OCI-LY3 (cell line): ENCODE results near the gene CXCR1.
"Not testable (repeated sequence)": the region's sequence is repeated elsewhere in the genome, so short reads cannot be mapped to it uniquely, and the experiment has no call there.

ENCODE experiments used
- H2AFZ ChIP-seq: fragments of 200-600, 300-600 bp; shearing (Covaris generic); 2 replicates; pipeline ENCODE4 v1.6.0; 2014; ENCODE audit warnings: antibody characterized with exemption, low read depth, low read length
- H3K27ac ChIP-seq: fragments of 200-600, 300-600 bp; sonication (generic); 2 replicates; pipeline ENCODE4 v1.5.1; 2014; ENCODE audit warnings: mild to moderate bottlenecking, low read length, moderate library complexity, mixed read lengths
- H3K27me3 ChIP-seq: fragments of 200-600, 300-600 bp; sonication (generic); 2 replicates; pipeline ENCODE4 v1.6.1; 2014; ENCODE audit warnings: low read depth, low read length, mixed read lengths
- H3K36me3 ChIP-seq: fragments of 200-600, 300-600 bp; sonication (generic); replicated peaks from 2 replicates; pipeline ENCODE3; 2014; ENCODE audit warnings: low read depth, low read length, mixed read lengths
- H3K4me1 ChIP-seq: fragments of 300-600, 200-600 bp; sonication (generic); 2 replicates; pipeline ENCODE4 v1.6.1; 2014; ENCODE audit warnings: low read length, mixed read lengths
- H3K4me2 ChIP-seq: fragments of 200-600, 300-600 bp; sonication (generic); 2 replicates; pipeline ENCODE4 v1.6.1; 2014; ENCODE audit warnings: low read length, mixed read lengths
- H3K4me3 ChIP-seq: fragments of 300-600, 200-600 bp; sonication (generic); 2 replicates; pipeline ENCODE4 v1.5.1; 2014; ENCODE audit warnings: antibody characterized with exemption, mild to moderate bottlenecking, low read length, moderate library complexity
- H3K79me2 ChIP-seq: fragments of 300-600, 200-600 bp; shearing (Covaris generic); 2 replicates; pipeline ENCODE4 v1.6.1; 2014; ENCODE audit warnings: mild to moderate bottlenecking, low read length, mixed read lengths
- H3K9ac ChIP-seq: fragments of 300-600, 200-600 bp; shearing (Covaris generic); 2 replicates; pipeline ENCODE4 v1.6.0; 2014; ENCODE audit warnings: mild to moderate bottlenecking, low read length, moderate library complexity
- H3K9me3 ChIP-seq: fragments of 200-600, 300-600 bp; shearing (Covaris generic); 2 replicates; pipeline ENCODE4 v1.6.1; 2014; ENCODE audit warnings: low read length, mixed read lengths; ENCODE audit not compliant: insufficient read depth
- H4K20me1 ChIP-seq: fragments of 200-600, 300-600 bp; sonication (generic); 2 replicates; pipeline ENCODE4 v1.6.1; 2016; ENCODE audit warnings: low read length, mixed read lengths; ENCODE audit not compliant: insufficient read depth
- CTCF ChIP-seq: fragments of 200-600, 300-600 bp; sonication (generic); IDR thresholded peaks from 2 replicates; pipeline ENCODE4 v1.5.1; 2014; ENCODE audit warnings: antibody characterized with exemption, low read length, low read depth
- EZH2phosphoT487 ChIP-seq: fragments of 200-600 bp; shearing (Covaris generic); IDR thresholded peaks from 2 replicates; pipeline ENCODE4 v1.6.1; 2018; ENCODE audit warnings: antibody characterized with exemption, mixed run types, low read depth

CXCR1 gene

DNA sequence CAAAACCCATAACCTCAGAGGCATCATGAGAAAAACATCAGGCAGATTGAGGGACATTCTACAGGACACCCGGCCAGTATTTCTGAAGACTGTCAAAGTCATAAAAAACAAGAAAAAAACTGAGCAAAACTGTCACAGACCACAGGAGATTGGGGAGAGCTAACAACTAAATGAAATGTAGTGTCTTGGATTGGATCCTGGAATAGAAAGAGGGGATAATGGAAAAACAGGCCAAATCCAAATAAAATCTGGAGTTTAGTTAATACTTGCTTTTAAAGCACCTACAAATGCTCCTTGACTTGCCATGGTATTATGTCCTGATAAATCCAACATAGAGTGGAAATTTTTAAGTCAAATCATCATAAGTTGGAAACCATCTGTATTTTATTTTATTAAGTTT lies 17.6 kb upstream of the CXCR1 start:
- TF ChIP-seq CTCF (no peak), EZH2phosphoT487 (no peak)

GRCh38 chr2:218180467-218181114 lies 13.8 kb upstream of the CXCR1 start:
- Histone ChIP-seq H3K9me3 (no peaks in the 10 kb centered on the region), H3K79me2 (no peaks in the 10 kb centered on the region), H3K4me2 (no peak overlapping the region), H3K27me3 (peaks cover 4% of the 10 kb centered on the region), H3K4me1 (no peaks in the 10 kb centered on the region), H2AFZ (no peak overlapping the region), H3K36me3 (no peaks in the 10 kb centered on the region), H3K27ac (no peak overlapping the region), H3K9ac (no peak overlapping the region), H4K20me1 (no peaks in the 10 kb centered on the region), H3K4me3 (no peak overlapping the region)
- TF ChIP-seq CTCF = no peak
- no peak for TF ChIP-seq EZH2phosphoT487

More for the DNA sequence above, 17.6 kb upstream of the CXCR1 start:
- Histone ChIP-seq H3K4me3 (no peak overlapping the region), H2AFZ (no peak overlapping the region), H3K4me1 (peaks cover 10% of the 10 kb centered on the region), H4K20me1 (no peaks in the 10 kb centered on the region), H3K79me2 (no peaks in the 10 kb centered on the region), H3K27ac (no peak overlapping the region), H3K4me2 (no peak overlapping the region), H3K27me3 (peaks cover 4% of the 10 kb centered on the region), H3K9ac (no peak overlapping the region), H3K9me3 (no peaks in the 10 kb centered on the region), H3K36me3 (no peaks in the 10 kb centered on the region)

- no peak overlapping the region for H3K27ac ChIP-seq
- H3K4me3 ChIP-seq = no peak overlapping the region
- no peaks in the 10 kb centered on the region for H3K9me3 ChIP-seq
- no peaks in the 10 kb centered on the region for H3K36me3 ChIP-seq
- no peak overlapping the region for H2AFZ ChIP-seq
- H3K79me2 ChIP-seq = no peaks in the 10 kb centered on the region
- H3K27me3 ChIP-seq = peaks cover 4% of the 10 kb centered on the region
- H3K4me1 ChIP-seq = no peaks in the 10 kb centered on the region
- TF ChIP-seq EZH2phosphoT487 (no peak), CTCF (no peak)
- no peak overlapping the region for H3K4me2 ChIP-seq
- no peaks in the 10 kb centered on the region for H4K20me1 ChIP-seq
- no peak overlapping the region for H3K9ac ChIP-seq
These were observed 13.0 kb upstream of the CXCR1 start for GRCh38 chr2:218179782-218180181.

DNA sequence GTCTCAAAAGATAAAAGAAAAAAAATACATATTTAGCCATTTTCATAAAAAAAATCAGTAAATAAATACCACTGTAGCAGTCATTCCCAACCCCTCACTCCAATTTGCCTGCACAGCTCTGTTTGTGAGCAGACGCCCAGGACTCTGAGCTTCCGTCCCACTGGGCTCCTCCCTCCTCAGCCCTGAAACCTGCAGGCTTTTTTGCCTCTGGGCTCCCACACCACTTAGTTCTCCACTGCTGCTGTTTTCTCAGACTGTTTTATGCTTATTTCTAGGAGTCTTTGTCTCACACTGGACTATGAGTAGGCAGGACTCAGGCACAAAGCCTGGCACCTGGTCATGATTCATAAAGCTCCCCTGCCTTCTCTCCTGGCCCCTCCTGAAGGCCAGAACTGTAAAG lies 6.1 kb upstream of the CXCR1 start:
- no peak overlapping the region for H3K4me2 ChIP-seq
- H4K20me1 ChIP-seq = no peaks in the 10 kb centered on the region
- H3K4me3 ChIP-seq = no peak overlapping the region
- no peaks in the 10 kb centered on the region for H3K27me3 ChIP-seq
- no peak overlapping the region for H2AFZ ChIP-seq
- H3K36me3 ChIP-seq = no peaks in the 10 kb centered on the region
- H3K9ac ChIP-seq = no peak overlapping the region
- no peak overlapping the region for H3K27ac ChIP-seq
- TF ChIP-seq EZH2phosphoT487 = no peak
- no peak for TF ChIP-seq CTCF
- H3K4me1 ChIP-seq = peaks cover 3% of the 10 kb centered on the region
- H3K79me2 ChIP-seq = no peaks in the 10 kb centered on the region
- no peaks in the 10 kb centered on the region for H3K9me3 ChIP-seq

DNA sequence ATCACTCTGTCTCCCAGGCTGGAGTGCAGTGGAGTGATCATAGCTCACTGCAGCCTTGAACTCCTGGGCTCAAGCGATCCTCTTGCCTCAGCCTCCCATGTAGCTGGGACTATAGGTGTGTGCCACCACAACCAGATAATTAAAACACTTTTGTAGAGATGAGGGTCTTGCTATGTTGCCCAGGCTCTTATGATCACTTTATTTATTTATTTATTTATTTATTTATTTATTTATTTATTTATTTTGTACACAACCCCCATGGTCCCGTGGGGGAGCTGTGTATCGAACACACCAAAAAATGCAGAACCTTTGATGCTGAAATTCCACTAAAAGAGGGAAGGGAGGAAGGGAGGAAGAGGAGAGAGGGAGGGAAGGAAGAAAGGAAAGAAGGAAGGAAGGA lies 5.0 kb upstream of the CXCR1 start:
- not testable (repeated sequence) for H3K9ac ChIP-seq, H3K79me2 ChIP-seq, H3K4me2 ChIP-seq, H3K27ac ChIP-seq, H3K4me1 ChIP-seq, H3K4me3 ChIP-seq, H3K36me3 ChIP-seq, H2AFZ ChIP-seq, H4K20me1 ChIP-seq, H3K9me3 ChIP-seq, H3K27me3 ChIP-seq
